HEK293 (cell line): ENCODE results near the gene GGA1.

Experiments
- TF ChIP-seq, protein P1 (sequence below): fragments of 450-650 bp; formaldehyde crosslinking; IDR thresholded peaks from 2 replicates; pipeline ENCODE4 v1.5.1; 2016; ENCODE audit warnings: missing biosample characterization, missing genetic modification characterization
- TF ChIP-seq, protein P2 (sequence below): fragments of 450-650 bp; formaldehyde crosslinking; IDR thresholded peaks from 2 replicates; pipeline ENCODE4 v1.5.1; 2016; ENCODE audit warnings: missing biosample characterization, missing genetic modification characterization, low read depth
- TF ChIP-seq, protein P3 (sequence below): fragments of 450-650 bp; formaldehyde crosslinking; IDR thresholded peaks from 2 replicates; pipeline ENCODE4 v1.5.1; 2016; ENCODE audit warnings: missing biosample characterization, missing genetic modification characterization
- TF ChIP-seq, protein P4 (sequence below): fragments of 450-650 bp; formaldehyde crosslinking; IDR thresholded peaks from 2 replicates; pipeline ENCODE4 v1.5.1; 2016; ENCODE audit warnings: missing biosample characterization, missing genetic modification characterization

DNA sequence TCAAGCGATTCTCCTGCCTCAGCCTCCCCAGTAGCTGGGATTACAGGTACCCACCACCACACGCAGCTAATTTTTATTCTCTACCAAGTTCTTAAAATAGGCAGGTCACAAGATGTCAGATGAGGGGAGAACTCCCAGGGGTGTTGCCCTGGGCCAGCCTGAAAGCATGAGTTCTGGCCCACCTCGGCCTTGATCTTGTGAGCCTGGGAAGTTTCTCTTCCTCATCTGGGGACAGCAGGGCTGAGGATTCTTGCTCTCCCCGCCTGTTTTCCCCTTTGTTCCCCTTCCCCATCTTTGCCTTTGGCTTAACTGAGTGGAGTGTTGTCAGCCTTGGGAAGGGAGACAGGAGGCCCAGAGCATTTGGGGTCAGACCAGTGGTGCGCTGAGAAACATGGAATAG is 53.4 kb downstream of the GGA1 start:
- TF ChIP-seq, protein P1, sequence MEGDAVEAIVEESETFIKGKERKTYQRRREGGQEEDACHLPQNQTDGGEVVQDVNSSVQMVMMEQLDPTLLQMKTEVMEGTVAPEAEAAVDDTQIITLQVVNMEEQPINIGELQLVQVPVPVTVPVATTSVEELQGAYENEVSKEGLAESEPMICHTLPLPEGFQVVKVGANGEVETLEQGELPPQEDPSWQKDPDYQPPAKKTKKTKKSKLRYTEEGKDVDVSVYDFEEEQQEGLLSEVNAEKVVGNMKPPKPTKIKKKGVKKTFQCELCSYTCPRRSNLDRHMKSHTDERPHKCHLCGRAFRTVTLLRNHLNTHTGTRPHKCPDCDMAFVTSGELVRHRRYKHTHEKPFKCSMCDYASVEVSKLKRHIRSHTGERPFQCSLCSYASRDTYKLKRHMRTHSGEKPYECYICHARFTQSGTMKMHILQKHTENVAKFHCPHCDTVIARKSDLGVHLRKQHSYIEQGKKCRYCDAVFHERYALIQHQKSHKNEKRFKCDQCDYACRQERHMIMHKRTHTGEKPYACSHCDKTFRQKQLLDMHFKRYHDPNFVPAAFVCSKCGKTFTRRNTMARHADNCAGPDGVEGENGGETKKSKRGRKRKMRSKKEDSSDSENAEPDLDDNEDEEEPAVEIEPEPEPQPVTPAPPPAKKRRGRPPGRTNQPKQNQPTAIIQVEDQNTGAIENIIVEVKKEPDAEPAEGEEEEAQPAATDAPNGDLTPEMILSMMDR, result no peak
- TF ChIP-seq, protein P2, sequence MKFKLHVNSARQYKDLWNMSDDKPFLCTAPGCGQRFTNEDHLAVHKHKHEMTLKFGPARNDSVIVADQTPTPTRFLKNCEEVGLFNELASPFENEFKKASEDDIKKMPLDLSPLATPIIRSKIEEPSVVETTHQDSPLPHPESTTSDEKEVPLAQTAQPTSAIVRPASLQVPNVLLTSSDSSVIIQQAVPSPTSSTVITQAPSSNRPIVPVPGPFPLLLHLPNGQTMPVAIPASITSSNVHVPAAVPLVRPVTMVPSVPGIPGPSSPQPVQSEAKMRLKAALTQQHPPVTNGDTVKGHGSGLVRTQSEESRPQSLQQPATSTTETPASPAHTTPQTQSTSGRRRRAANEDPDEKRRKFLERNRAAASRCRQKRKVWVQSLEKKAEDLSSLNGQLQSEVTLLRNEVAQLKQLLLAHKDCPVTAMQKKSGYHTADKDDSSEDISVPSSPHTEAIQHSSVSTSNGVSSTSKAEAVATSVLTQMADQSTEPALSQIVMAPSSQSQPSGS, result no peak
- TF ChIP-seq, protein P3, sequence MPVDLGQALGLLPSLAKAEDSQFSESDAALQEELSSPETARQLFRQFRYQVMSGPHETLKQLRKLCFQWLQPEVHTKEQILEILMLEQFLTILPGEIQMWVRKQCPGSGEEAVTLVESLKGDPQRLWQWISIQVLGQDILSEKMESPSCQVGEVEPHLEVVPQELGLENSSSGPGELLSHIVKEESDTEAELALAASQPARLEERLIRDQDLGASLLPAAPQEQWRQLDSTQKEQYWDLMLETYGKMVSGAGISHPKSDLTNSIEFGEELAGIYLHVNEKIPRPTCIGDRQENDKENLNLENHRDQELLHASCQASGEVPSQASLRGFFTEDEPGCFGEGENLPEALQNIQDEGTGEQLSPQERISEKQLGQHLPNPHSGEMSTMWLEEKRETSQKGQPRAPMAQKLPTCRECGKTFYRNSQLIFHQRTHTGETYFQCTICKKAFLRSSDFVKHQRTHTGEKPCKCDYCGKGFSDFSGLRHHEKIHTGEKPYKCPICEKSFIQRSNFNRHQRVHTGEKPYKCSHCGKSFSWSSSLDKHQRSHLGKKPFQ (tag by site-specific recombination), result no peak
- TF ChIP-seq, protein P4, sequence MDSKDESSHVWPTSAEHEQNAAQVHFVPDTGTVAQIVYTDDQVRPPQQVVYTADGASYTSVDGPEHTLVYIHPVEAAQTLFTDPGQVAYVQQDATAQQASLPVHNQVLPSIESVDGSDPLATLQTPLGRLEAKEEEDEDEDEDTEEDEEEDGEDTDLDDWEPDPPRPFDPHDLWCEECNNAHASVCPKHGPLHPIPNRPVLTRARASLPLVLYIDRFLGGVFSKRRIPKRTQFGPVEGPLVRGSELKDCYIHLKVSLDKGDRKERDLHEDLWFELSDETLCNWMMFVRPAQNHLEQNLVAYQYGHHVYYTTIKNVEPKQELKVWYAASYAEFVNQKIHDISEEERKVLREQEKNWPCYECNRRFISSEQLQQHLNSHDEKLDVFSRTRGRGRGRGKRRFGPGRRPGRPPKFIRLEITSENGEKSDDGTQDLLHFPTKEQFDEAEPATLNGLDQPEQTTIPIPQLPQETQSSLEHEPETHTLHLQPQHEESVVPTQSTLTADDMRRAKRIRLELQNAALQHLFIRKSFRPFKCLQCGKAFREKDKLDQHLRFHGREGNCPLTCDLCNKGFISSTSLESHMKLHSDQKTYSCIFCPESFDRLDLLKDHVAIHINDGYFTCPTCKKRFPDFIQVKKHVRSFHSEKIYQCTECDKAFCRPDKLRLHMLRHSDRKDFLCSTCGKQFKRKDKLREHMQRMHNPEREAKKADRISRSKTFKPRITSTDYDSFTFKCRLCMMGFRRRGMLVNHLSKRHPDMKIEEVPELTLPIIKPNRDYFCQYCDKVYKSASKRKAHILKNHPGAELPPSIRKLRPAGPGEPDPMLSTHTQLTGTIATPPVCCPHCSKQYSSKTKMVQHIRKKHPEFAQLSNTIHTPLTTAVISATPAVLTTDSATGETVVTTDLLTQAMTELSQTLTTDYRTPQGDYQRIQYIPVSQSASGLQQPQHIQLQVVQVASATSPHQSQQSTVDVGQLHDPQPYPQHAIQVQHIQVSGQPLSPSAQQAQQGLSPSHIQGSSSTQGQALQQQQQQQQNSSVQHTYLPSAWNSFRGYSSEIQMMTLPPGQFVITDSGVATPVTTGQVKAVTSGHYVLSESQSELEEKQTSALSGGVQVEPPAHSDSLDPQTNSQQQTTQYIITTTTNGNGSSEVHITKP, result no peak
